Pancreas (tissue), 10 donors: ENCODE results near the gene RASA3. TPM values are rescaled to one million over a fixed set of nuclear protein-coding genes. Genes with fewer than 3 reads are reported as not detected.

Source experiments
- ATAC-seq, 4 donors: fragments of 200-7000 bp; cut with Tn5 transposase; one replicate each; pipeline versions ENCODE4 v1.8.0 to v1.9.1; 2020; ENCODE audit warnings: mild to moderate bottlenecking in 4 of 4, moderate library complexity in 4 of 4
- DNase-seq, 6 donors: peaks; one replicate each; pipeline ENCODE4 v3.0.0-alpha.2; 2020
- FAIRE-seq: peaks from 2 replicates; lab custom pipeline; 2012; peaks lifted over from hg19 to GRCh38; lab: Jason Lieb, UNC
- H3K27ac ChIP-seq, 4 donors: fragments of 200-600 bp; sonication (generic); 1 replicate in 3 of 4; 2 replicates in 1 of 4; pipeline versions ENCODE4 v1.5.0 to v1.8.0; 2020
- H3K27me3 ChIP-seq, 4 donors: fragments of 200-600 bp; one replicate each; pipeline ENCODE4 v1.8.0; 2021
- H3K36me3 ChIP-seq, 3 donors: fragments of 200-600 bp; sonication (generic) in 1 of 3; one replicate each; pipeline versions ENCODE4 v1.5.0 to v1.8.0; 2020 to 2021
- H3K4me1 ChIP-seq, 3 donors: fragments of 200-600 bp; one replicate each; pipeline ENCODE4 v1.8.0; 2021
- H3K4me3 ChIP-seq, 4 donors: fragments of 200-600 bp; sonication (generic) in 2 of 4; one replicate each; pipeline versions ENCODE4 v1.5.0 to v1.8.0; 2020 to 2021
- H3K9me3 ChIP-seq, 4 donors: fragments of 200-600 bp; one replicate each; pipeline ENCODE4 v1.8.0; 2021
- WGBS, 2 donors: extraction: QIAGEN DNeasy Blood & Tissue Kit; methylation state at CpG; one replicate each; pipeline ENCODE4 v1.1.7; 2013; 5-methylcytosine and 5-hydroxymethylcytosine counted together
- intact Hi-C, 3 donors: fragments of 100-400 bp; cut with DNase I; formaldehyde crosslinking; loops; one replicate each; pipeline versions ENCODE4 v1.11.1 to v1.14.2; 2022
- polyA plus RNA-seq, 2 donors: library from polyadenylated mRNA; stranded (reverse); fragments of 200-250 nt; gene quantifications; one replicate each; pipeline ENCODE4 v1.2.3, GENCODE V29; 2013
- total RNA-seq, 6 donors: library from RNA; stranded (reverse); fragmentation: NEBNext Ultra II Directional in 4 of 6; extraction: Animal tissue kit (Norgen Biotek cat#: 25700) in 4 of 6; gene quantifications; one replicate each; pipeline versions ENCODE4 v1.2.1 to v1.2.4, GENCODE V29; 2021 to 2023
- TF ChIP-seq, protein P1 (sequence below), 4 donors: fragments of 200-600 bp; sonication (generic) in 3 of 4; IDR thresholded peaks; one replicate each; pipeline versions ENCODE4 v1.5.0 to v1.8.0; 2021; ENCODE audit warnings: antibody characterized with exemption in 4 of 4
- donor health status: healthy with polysubstance abuse.
- donor health status: DM: no; HTN: no; CAD: no; lungs with moderate emphysema.
- donor health status: DM: no; HTN: no; CAD: no.
- donor health status: control.
- donor health status: control.
- donor health status: Bipolar disorder and iron deficiency.
- donor health status: DM: yes; HTN: yes; CAD: no.
- donor health status: DM: no; HTN: no; CAD: no.
- donor health status: DM: no; HTN: no; CAD: no.
- donor health status: DM: yes; HTN: yes; CAD: no.

RASA3 gene
- total and polyA plus RNA-seq, 8 donors = 5.7 to 11.2 (median 9.1) TPM

DNA sequence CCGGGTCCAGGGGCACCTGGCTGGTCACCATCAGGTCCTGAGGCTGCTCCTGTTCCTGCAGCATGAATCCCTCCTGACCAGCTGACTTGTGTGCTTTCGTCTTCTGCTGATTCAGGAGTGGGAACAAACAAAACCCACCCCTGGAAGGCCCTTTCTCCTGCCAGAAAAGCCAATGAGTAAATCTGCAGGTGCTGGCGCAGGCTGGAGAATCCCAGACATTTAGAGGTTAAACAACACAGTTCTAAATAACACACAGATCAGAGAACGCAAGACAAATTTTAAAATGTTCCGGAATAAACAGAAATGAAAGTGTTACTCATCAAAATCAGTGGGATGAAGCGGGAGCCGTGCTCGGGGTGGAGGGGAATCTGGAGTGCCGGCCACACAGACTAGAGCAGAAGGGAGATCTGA is 97.9 kb downstream of the RASA3 start:
- FAIRE-seq = no peak
- intact Hi-C loops = no loop called here
- no peak overlapping the region for H3K27ac ChIP-seq
- H3K4me3 ChIP-seq = no peak overlapping the region
- 81 to 89% methylated on average over 9 of the region's 9 CpGs for WGBS, 2 donors
- ATAC-seq = no peak
- no peaks in the 10 kb centered on the region for H3K36me3 ChIP-seq
- no peaks in the 10 kb centered on the region for H3K4me1 ChIP-seq
- no peaks in the 10 kb centered on the region for H3K9me3 ChIP-seq
- TF ChIP-seq, protein P1, sequence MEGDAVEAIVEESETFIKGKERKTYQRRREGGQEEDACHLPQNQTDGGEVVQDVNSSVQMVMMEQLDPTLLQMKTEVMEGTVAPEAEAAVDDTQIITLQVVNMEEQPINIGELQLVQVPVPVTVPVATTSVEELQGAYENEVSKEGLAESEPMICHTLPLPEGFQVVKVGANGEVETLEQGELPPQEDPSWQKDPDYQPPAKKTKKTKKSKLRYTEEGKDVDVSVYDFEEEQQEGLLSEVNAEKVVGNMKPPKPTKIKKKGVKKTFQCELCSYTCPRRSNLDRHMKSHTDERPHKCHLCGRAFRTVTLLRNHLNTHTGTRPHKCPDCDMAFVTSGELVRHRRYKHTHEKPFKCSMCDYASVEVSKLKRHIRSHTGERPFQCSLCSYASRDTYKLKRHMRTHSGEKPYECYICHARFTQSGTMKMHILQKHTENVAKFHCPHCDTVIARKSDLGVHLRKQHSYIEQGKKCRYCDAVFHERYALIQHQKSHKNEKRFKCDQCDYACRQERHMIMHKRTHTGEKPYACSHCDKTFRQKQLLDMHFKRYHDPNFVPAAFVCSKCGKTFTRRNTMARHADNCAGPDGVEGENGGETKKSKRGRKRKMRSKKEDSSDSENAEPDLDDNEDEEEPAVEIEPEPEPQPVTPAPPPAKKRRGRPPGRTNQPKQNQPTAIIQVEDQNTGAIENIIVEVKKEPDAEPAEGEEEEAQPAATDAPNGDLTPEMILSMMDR (IDR thresholded peaks at IDR 0.05) = no peak
- no peak for DNase-seq
- no peaks in the 10 kb centered on the region for H3K27me3 ChIP-seq

DNA sequence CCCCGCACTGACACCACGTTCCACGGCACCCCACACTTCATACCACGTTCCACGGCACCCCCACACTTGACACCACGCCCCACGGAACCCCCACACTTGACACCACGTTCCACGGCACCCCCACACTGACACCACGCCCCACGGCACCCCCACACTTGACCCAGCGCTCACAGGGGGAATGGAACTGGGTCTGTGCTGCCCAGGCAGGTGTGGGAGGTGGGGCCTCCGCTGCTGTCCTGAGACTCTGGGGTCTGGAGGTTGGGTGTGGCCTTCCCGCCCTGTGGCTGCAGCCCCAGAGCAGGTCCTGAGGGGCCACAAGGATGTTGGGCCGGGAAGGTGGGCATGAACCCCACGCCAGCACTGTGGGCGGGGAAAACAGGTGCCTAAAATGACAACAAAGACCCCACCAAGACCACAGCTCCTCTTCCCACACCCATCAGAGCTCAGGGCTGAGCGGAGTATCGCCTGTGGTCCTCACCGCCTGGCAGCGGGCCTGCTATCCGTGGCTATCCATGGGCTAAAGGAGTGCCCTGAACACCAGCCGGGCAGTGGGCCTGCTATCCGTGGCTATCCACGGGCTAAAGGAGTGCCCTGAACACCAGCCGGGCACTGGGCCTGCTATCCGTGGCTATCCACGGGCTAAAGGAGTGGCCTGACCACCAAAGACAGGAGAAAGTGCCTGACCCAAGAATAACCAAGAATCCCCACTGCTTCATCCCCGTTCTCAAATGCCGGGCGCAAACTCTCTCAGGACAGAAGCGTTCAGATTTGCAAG is 98.7 kb downstream of the RASA3 start:
- H3K9me3 ChIP-seq = no peaks in the 10 kb centered on the region
- FAIRE-seq (no peak), ATAC-seq (no peak), DNase-seq (no peak)
- TF ChIP-seq, protein P1 (IDR thresholded peaks at IDR 0.05) = no peak
- no peak overlapping the region for H3K27ac ChIP-seq
- no peaks in the 10 kb centered on the region for H3K27me3 ChIP-seq
- intact Hi-C loops = no loop called here
- H3K4me3 ChIP-seq = no peak overlapping the region
- H3K36me3 ChIP-seq = no peaks in the 10 kb centered on the region
- WGBS, 2 donors = 94 to 97% methylated on average over 32 of the region's 32 CpGs
- H3K4me1 ChIP-seq = no peaks in the 10 kb centered on the region

DNA sequence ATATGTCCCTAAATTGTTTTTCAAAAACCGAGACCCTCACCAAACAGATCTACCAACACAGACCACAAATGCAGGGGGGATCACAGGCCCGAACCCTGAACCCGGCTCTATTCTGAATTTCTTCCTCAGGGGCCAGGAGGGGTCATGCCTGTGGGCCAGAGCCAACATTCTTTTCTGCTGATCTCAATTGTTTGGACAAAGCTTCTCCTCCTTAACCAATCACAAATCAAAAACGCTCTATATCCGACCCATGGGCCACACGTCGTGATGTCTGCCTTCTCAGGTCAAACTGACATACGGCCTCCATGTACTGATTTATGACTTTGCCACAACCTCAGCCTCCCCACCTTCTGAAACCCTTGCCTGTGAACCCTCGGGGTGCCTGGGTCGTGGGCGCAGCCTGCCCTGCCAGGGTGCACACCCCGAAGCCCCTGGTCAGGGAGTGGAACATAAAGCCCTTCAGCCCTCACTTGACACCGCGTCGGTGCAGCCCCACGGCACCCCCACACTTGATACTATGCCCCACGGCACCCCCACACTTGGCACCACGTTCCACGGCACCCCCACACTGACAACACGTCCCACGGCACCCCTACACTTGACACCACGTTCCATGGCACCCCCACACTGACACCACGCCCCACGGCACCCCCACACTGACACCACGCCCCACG is 100.2 kb downstream of the RASA3 start:
- intact Hi-C loops = no loop called here
- Histone ChIP-seq H3K27me3 (no peaks in the 10 kb centered on the region), H3K27ac (no peak overlapping the region), H3K4me1 (no peaks in the 10 kb centered on the region), H3K4me3 (no peak overlapping the region), H3K36me3 (no peaks in the 10 kb centered on the region), H3K9me3 (no peaks in the 10 kb centered on the region)
- DNase-seq (peak in 1 of 6 donors; percentile 52), ATAC-seq (peak in 3 of 4 donors; percentile 50 to 69 (median 58)), FAIRE-seq (no peak)
- TF ChIP-seq, protein P1 (IDR thresholded peaks at IDR 0.05) = no peak
- WGBS, 2 donors = 77 to 78% methylated on average over 26 of the region's 26 CpGs

DNA sequence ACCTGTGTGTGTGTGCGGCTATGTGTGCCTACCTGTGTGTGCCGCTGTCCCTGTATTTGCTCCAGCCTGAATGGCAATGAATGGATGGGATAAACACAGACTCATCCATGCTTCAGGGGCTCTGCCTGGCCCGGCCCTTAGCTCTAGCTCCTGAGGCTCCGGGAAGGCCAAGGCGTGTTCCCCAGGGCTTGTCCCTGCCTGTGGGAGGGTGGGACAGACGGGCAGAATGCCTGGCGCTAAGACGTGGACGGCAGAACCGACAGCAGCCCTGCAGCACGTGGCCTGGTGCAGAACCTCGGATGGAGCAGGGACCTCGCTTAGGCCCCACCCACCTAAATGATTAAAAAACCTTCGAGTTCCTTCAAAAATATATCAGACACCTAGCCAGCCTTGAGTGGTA is 100.8 kb downstream of the RASA3 start:
- H3K27ac ChIP-seq = no peak overlapping the region
- DNase-seq (peak in 1 of 6 donors; percentile 51), FAIRE-seq (no peak), ATAC-seq (peak in 2 of 4 donors; percentile 21 to 27)
- H3K36me3 ChIP-seq = no peaks in the 10 kb centered on the region
- H3K4me1 ChIP-seq = no peaks in the 10 kb centered on the region
- intact Hi-C loops = no loop called here
- H3K4me3 ChIP-seq = no peak overlapping the region
- H3K9me3 ChIP-seq = no peaks in the 10 kb centered on the region
- no peaks in the 10 kb centered on the region for H3K27me3 ChIP-seq
- TF ChIP-seq, protein P1 (IDR thresholded peaks at IDR 0.05) = no peak
- WGBS, 2 donors = 77 to 80% methylated on average over 14 of the region's 14 CpGs
